Mucosa of rectum (tissue), 2 donors: ENCODE results near the gene OAS1.

Experiments used
- H3K27ac ChIP-seq, 2 donors: one replicate each; pipeline ENCODE4 v1.7.0; 2013; ENCODE audit warnings: inconsistent platforms in 2 of 2, low read depth in 2 of 2, low read length in 2 of 2
- H3K27me3 ChIP-seq, 2 donors: one replicate each; pipeline ENCODE4 v1.7.0; 2013; ENCODE audit warnings: low read length in 2 of 2; ENCODE audit not compliant: control insufficient read depth in 2 of 2, insufficient read depth in 2 of 2
- H3K36me3 ChIP-seq, 2 donors: one replicate each; pipeline ENCODE4 v1.7.0; 2013; ENCODE audit warnings: low read length in 2 of 2; ENCODE audit not compliant: control insufficient read depth in 2 of 2, insufficient read depth in 2 of 2
- H3K4me1 ChIP-seq, 2 donors: one replicate each; pipeline ENCODE4 v1.7.0; 2013; ENCODE audit warnings: low read length in 2 of 2, mild to moderate bottlenecking in 1 of 2; ENCODE audit not compliant: control insufficient read depth in 2 of 2, insufficient read depth in 2 of 2
- H3K4me3 ChIP-seq, 2 donors: one replicate each; pipeline ENCODE4 v1.7.0; 2013; ENCODE audit warnings: low read length in 2 of 2
- H3K9ac ChIP-seq, 2 donors: one replicate each; pipeline ENCODE4 v1.7.0; 2013; ENCODE audit warnings: low read length in 2 of 2, low read depth in 1 of 2, mild to moderate bottlenecking in 1 of 2
- H3K9me3 ChIP-seq, 2 donors: one replicate each; pipeline ENCODE4 v1.7.0; 2013; ENCODE audit warnings: low read length in 2 of 2; ENCODE audit not compliant: control insufficient read depth in 2 of 2
- donor health status: healthy.
- donor health status: Normal muscosa, but diverticular disease.

Gene OAS1

GRCh38 chr12:112898380-112898779, 8.4 kb upstream of the OAS1 start:
- Histone ChIP-seq H3K9me3 (no peaks in the 10 kb centered on the region), H3K9ac (no peak overlapping the region), H3K4me3 (no peak overlapping the region), H3K27ac (no peak overlapping the region), H3K27me3 (no peaks in the 10 kb centered on the region), H3K4me1 (peaks cover 13 to 14% of the 10 kb centered on the region in 2 donors), H3K36me3 (no peaks in the 10 kb centered on the region)

GRCh38 chr12:112900298-112901145, 6.2 kb upstream of the OAS1 start:
- Histone ChIP-seq H3K27ac (peak overlapping the region in 1 of 2 donors; percentile 23), H3K4me1 (peaks cover 17 to 31% of the 10 kb centered on the region in 2 donors), H3K4me3 (no peak overlapping the region), H3K27me3 (no peaks in the 10 kb centered on the region), H3K9ac (no peak overlapping the region), H3K9me3 (no peaks in the 10 kb centered on the region), H3K36me3 (no peaks in the 10 kb centered on the region)

- Histone ChIP-seq H3K27me3 (no peaks in the 10 kb centered on the region), H3K36me3 (no peaks in the 10 kb centered on the region), H3K4me1 (peaks cover 21 to 38% of the 10 kb centered on the region in 2 donors), H3K27ac (peak overlapping the region in 1 of 2 donors; percentile 23), H3K9ac (no peak overlapping the region), H3K4me3 (no peak overlapping the region), H3K9me3 (no peaks in the 10 kb centered on the region)
Observed at GRCh38 chr12:112901271-112901670, 5.5 kb upstream of the OAS1 start.

DNA sequence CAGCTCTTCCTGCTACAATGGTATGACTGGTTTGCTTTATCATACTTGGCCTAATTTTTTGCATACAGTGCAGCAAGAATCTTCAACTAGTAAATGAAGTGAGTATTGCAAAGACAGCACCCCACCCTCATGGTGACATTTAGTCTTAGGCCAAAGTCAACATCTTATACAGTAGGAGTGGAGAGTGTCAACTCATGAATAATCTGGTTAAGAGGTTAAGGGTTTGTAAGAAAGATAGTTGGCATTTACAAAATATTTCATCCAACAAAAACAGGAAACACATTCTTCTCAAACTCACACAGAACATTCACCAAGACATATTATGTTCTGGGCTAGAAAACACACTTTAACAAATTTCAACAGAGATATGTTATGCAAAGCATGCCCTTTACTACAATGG, 2.2 kb upstream of the OAS1 start:
- peaks cover 0 to 4% of the 10 kb centered on the region in 2 donors for H3K36me3 ChIP-seq
- no peaks in the 10 kb centered on the region for H3K9me3 ChIP-seq
- H3K4me3 ChIP-seq: peak overlapping the region in 1 of 2 donors; percentile 3
- H3K4me1 ChIP-seq: peaks cover 43 to 61% of the 10 kb centered on the region in 2 donors
- no peak overlapping the region for H3K9ac ChIP-seq
- H3K27ac ChIP-seq: peak overlapping the region; percentile 71 to 94
- no peaks in the 10 kb centered on the region for H3K27me3 ChIP-seq

DNA sequence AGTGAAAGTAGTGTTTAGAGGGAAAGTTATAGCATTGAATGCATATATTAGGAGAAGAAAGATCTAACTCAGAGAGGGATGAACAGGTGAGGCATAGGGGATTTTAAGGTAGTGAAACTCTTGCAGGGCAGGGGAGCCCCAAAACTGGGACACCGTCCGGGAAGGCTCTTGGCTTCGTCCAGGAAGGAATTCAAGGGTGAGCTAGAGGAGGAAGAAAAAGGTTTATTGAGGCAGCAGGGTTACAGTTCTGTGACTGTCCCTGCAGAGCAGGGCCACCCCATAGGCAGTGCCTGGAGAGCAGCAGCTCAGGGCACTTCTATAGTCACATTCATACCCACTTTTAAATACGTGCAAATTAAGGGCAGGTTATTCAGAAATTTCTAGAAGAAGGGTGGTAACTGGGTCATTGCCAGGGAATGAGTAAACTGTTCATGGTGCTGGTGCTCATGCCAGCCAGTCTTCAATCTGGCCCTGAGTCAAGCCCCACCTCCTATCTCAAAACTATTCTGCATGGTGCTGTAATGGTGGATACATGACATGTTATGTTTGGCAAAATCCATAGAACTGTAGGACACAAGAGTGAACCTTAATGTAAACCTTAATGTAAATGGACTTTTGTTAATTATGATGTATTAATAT, 1.2 kb upstream of the OAS1 start:
- H3K9me3 ChIP-seq: no peaks in the 10 kb centered on the region
- H3K27ac ChIP-seq: peak overlapping the region; percentile 94
- peaks cover 4 to 9% of the 10 kb centered on the region in 2 donors for H3K36me3 ChIP-seq
- peaks cover 42 to 61% of the 10 kb centered on the region in 2 donors for H3K4me1 ChIP-seq
- no peaks in the 10 kb centered on the region for H3K27me3 ChIP-seq
- H3K4me3 ChIP-seq: peak overlapping the region in 1 of 2 donors; percentile 11
- H3K9ac ChIP-seq: peak overlapping the region in 1 of 2 donors; percentile 13

DNA sequence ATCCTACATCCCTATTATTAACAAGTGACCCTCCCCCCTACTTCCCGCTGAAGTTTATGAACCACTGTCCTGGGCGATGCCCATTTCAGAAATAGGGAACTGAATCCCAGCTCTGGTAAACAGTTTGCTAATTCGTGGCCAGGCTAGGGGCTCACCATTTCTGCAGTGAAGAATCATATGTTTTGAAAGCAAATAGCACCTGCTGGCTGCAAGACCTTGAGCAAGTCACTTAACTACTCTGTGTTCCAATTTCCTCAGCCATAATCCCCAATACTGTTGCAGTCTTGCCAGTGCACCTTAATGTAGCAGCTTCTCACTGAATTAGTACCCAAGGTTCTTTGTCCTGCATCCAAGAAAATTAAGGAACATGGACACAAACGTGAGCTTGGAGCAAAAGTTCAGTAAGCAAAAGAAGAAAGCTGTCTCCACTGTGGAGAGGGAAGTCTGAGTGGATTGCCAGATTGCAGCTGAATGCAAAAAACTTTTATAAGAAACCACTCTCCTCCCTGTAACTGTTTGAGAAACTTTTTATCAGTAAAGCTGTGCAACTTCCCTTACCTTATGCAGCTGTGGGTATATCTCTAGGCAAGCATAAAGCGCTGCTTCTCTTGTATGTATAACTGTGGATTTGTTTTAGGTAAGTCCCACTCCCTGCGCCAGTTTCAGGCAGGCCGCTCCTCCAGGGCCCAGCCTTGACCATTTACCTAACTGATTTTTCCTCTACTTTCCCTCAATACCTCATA, 824 bp downstream of the OAS1 start:
- peaks cover 4 to 24% of the 10 kb centered on the region in 2 donors for H3K36me3 ChIP-seq
- no peaks in the 10 kb centered on the region for H3K27me3 ChIP-seq
- peak overlapping the region; percentile 90 to 97 for H3K4me3 ChIP-seq
- no peaks in the 10 kb centered on the region for H3K9me3 ChIP-seq
- H3K4me1 ChIP-seq: peaks cover 30 to 50% of the 10 kb centered on the region in 2 donors
- peak overlapping the region; percentile 94 for H3K27ac ChIP-seq
- peak overlapping the region; percentile 73 to 84 for H3K9ac ChIP-seq

DNA sequence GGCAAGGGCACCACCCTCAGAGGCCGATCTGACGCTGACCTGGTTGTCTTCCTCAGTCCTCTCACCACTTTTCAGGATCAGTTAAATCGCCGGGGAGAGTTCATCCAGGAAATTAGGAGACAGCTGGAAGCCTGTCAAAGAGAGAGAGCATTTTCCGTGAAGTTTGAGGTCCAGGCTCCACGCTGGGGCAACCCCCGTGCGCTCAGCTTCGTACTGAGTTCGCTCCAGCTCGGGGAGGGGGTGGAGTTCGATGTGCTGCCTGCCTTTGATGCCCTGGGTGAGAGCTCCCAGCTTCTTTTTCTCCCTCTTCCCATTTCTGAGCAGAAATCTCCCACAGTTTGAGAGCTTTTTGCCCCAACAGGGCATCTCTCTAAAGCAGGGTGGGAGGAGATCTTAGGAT, 1.8 kb downstream of the OAS1 start:
- Histone ChIP-seq H3K9ac (peak overlapping the region; percentile 34 to 84), H3K4me3 (peak overlapping the region; percentile 90 to 97), H3K4me1 (peaks cover 29 to 47% of the 10 kb centered on the region in 2 donors), H3K9me3 (peaks cover 6 to 7% of the 10 kb centered on the region in 2 donors), H3K27me3 (no peaks in the 10 kb centered on the region), H3K36me3 (peaks cover 10 to 28% of the 10 kb centered on the region in 2 donors), H3K27ac (peak overlapping the region; percentile 21 to 94)

GRCh38 chr12:112909693-112910092, 2.9 kb downstream of the OAS1 start:
- Histone ChIP-seq H3K4me3 (no peak overlapping the region), H3K4me1 (peaks cover 29 to 39% of the 10 kb centered on the region in 2 donors), H3K9ac (no peak overlapping the region), H3K36me3 (peaks cover 10 to 28% of the 10 kb centered on the region in 2 donors), H3K27me3 (no peaks in the 10 kb centered on the region), H3K9me3 (peaks cover 6 to 7% of the 10 kb centered on the region in 2 donors), H3K27ac (no peak overlapping the region)

DNA sequence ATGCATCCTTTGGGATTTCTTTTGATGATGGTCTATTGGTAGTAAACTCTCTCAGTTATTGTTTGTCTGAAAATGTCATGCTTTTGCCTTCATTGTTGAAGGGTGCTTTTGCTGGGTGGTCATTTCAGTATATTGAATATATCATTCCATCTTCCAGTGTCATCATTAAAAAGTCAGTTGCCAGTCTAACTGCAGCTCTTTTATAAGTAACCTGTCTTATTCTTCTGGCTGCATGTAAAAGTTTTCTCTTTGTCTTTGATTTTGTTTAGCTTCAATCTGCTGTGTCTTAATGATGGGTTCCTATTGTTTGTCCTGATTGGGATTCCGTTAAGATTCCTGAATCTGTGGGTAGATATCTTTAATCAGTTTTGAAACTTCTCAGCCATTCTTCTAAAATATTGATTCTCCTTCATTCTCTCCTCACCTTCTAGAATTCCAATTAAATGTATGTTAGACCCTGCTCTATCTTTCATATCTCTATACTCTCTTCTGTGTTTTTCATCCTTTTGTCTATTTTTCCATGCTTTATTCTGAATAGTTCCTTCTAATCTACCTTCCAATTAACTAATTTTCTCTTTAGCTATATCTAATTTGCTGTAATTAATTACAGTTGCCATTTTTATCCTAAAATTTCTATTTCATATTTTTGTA, 6.4 kb downstream of the OAS1 start:
- Histone ChIP-seq H3K9ac (no peak overlapping the region), H3K4me1 (peaks cover 11 to 20% of the 10 kb centered on the region in 2 donors), H3K27me3 (no peaks in the 10 kb centered on the region), H3K9me3 (peaks cover 6 to 7% of the 10 kb centered on the region in 2 donors), H3K4me3 (no peak overlapping the region), H3K36me3 (peaks cover 25 to 45% of the 10 kb centered on the region in 2 donors), H3K27ac (no peak overlapping the region)
